ENCODE measurements around the gene FASN. TPM values are rescaled to one million over a fixed set of nuclear protein-coding genes. Genes with fewer than 3 reads are reported as not detected.

The FASN gene
- polyA plus RNA-seq, 1 of the 3 experiments (the other 2 are of a cell fraction) = 55.1 TPM

DNA sequence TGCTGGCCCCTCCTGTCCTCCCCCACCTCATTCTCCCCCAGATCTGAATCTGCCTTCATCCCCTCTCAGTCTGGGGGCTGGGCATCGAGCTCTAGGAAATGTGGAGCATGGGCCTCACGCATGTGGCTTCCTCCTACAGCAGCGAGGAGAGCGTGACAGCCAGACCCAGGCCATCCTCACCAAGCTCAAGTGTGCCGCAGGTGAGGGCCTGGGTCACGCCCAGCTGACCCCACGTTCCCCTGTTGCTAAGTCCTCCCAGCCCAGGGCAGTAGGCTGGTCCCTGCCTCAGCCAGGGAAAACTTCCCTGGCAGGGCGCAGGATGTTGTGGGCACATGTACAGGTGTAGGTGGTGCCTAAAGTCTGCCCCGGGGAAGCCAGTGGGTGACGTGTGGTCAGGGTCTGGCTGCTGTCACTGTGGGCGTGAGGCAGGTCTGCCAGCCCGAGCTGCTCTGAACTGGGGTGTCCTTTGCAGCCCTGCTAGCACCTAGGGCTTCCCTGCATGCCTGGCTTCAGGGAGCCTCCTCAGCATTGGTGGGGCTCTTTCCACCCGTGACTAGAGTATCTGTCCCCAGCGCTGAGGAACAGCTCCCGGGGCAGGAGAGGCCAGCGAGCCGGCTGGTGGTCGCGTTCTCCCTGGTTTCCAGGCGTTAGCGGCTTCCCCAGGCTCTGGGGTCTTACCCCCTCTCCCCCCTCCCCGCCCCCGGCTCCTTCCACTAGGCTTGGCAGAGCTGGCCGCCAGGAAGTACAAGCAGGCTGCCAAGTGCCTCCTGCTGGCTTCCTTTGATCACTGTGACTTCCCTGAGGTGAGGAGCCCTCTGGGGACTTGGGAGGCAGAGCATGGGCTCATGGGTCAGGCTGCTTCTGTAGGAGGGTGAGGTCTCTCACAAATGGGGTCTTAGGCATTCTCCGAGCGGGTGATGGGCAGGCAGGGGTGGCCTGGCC, 42.7 kb downstream of the FASN start:
- H4K20me1 ChIP-seq (ENCODE audit: insufficient read depth) = peaks cover 14% of the 10 kb centered on the region; the same call in 1 of the 2 replicates
- H3K79me2 ChIP-seq (ENCODE audit: insufficient read depth) = peaks cover 48% of the 10 kb centered on the region
- ChIA-PET POLR2A (interaction anchor here (1.0 to 1.6 kb wide), 3 partner anchors 8 to 43 kb away, joined by 3 to 4 read pairs (median 4); partner anchors contain the start of gene FASN), CTCF (interaction anchor here (0.8 to 5.1 kb wide), 9 partner anchors 10 to 98 kb away, joined by 3 to 24 read pairs (median 3); partner anchors contain the start of genes CENPX, DCXR and DUS1L)
- peaks cover 0 to 25% of the 10 kb centered on the region in 2 experiments; a peak in 2 of 4 replicates for H3K4me1 ChIP-seq (ENCODE audit: control insufficient read depth in 1 of 2, insufficient read depth in 2 of 2, low read depth in 1 of 2, low read length in 1 of 2)
- H3K27ac ChIP-seq (ENCODE audit: low read depth in 2 of 2, low read length in 1 of 2) = no peak overlapping the region; a peak in 1 of 4 replicates
- no peaks in the 10 kb centered on the region for H3K9me2 ChIP-seq
- H3K9me3 ChIP-seq = no peaks in the 10 kb centered on the region
- TF ChIP-seq YY1 (IDR thresholded peaks at IDR 0.05; ENCODE audit: low read depth) = no peak
- no peak for TF ChIP-seq MEF2A (IDR thresholded peaks at IDR 0.05; ENCODE audit: borderline replicate concordance, low read depth)
- no peak for TF ChIP-seq FOXM1 (IDR thresholded peaks at IDR 0.05; ENCODE audit: low read depth)
- TF ChIP-seq JUND (IDR thresholded peaks at IDR 0.05) = no peak
- no peak for TF ChIP-seq RXRA (IDR thresholded peaks at IDR 0.05; ENCODE audit: borderline replicate concordance, low read depth)
- TF ChIP-seq SMC3 (IDR thresholded peaks at IDR 0.05; ENCODE audit: low read depth, low read length) = no peak
- TF ChIP-seq FOXJ3 (CRISPR knock-in tag; IDR thresholded peaks at IDR 0.05) = no peak
- TF ChIP-seq, protein P1, sequence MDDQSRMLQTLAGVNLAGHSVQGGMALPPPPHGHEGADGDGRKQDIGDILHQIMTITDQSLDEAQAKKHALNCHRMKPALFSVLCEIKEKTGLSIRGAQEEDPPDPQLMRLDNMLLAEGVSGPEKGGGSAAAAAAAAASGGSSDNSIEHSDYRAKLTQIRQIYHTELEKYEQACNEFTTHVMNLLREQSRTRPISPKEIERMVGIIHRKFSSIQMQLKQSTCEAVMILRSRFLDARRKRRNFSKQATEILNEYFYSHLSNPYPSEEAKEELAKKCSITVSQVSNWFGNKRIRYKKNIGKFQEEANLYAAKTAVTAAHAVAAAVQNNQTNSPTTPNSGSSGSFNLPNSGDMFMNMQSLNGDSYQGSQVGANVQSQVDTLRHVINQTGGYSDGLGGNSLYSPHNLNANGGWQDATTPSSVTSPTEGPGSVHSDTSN (IDR thresholded peaks at IDR 0.05) = no peak
- TF ChIP-seq CHD2 (IDR thresholded peaks at IDR 0.05; ENCODE audit: low read length, partially characterized antibody) = no peak
- TF ChIP-seq, protein P2, sequence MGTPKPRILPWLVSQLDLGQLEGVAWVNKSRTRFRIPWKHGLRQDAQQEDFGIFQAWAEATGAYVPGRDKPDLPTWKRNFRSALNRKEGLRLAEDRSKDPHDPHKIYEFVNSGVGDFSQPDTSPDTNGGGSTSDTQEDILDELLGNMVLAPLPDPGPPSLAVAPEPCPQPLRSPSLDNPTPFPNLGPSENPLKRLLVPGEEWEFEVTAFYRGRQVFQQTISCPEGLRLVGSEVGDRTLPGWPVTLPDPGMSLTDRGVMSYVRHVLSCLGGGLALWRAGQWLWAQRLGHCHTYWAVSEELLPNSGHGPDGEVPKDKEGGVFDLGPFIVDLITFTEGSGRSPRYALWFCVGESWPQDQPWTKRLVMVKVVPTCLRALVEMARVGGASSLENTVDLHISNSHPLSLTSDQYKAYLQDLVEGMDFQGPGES (IDR thresholded peaks at IDR 0.05; ENCODE audit: low read depth, low read length) = no peak
- TF ChIP-seq, protein P3, sequence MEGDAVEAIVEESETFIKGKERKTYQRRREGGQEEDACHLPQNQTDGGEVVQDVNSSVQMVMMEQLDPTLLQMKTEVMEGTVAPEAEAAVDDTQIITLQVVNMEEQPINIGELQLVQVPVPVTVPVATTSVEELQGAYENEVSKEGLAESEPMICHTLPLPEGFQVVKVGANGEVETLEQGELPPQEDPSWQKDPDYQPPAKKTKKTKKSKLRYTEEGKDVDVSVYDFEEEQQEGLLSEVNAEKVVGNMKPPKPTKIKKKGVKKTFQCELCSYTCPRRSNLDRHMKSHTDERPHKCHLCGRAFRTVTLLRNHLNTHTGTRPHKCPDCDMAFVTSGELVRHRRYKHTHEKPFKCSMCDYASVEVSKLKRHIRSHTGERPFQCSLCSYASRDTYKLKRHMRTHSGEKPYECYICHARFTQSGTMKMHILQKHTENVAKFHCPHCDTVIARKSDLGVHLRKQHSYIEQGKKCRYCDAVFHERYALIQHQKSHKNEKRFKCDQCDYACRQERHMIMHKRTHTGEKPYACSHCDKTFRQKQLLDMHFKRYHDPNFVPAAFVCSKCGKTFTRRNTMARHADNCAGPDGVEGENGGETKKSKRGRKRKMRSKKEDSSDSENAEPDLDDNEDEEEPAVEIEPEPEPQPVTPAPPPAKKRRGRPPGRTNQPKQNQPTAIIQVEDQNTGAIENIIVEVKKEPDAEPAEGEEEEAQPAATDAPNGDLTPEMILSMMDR (IDR thresholded peaks at IDR 0.05) = no peak
- TF ChIP-seq ELF1 (IDR thresholded peaks at IDR 0.05) = no peak
- no peak for TF ChIP-seq MXI1 (IDR thresholded peaks at IDR 0.05; ENCODE audit: low read depth, low read length)
- TF ChIP-seq, protein P4, sequence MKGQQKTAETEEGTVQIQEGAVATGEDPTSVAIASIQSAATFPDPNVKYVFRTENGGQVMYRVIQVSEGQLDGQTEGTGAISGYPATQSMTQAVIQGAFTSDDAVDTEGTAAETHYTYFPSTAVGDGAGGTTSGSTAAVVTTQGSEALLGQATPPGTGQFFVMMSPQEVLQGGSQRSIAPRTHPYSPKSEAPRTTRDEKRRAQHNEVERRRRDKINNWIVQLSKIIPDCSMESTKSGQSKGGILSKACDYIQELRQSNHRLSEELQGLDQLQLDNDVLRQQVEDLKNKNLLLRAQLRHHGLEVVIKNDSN (IDR thresholded peaks at IDR 0.05; ENCODE audit: borderline replicate concordance, low read depth) = no peak
- no peak for TF ChIP-seq RFX5 (IDR thresholded peaks at IDR 0.05; ENCODE audit: low read length)
- TF ChIP-seq, protein P5, sequence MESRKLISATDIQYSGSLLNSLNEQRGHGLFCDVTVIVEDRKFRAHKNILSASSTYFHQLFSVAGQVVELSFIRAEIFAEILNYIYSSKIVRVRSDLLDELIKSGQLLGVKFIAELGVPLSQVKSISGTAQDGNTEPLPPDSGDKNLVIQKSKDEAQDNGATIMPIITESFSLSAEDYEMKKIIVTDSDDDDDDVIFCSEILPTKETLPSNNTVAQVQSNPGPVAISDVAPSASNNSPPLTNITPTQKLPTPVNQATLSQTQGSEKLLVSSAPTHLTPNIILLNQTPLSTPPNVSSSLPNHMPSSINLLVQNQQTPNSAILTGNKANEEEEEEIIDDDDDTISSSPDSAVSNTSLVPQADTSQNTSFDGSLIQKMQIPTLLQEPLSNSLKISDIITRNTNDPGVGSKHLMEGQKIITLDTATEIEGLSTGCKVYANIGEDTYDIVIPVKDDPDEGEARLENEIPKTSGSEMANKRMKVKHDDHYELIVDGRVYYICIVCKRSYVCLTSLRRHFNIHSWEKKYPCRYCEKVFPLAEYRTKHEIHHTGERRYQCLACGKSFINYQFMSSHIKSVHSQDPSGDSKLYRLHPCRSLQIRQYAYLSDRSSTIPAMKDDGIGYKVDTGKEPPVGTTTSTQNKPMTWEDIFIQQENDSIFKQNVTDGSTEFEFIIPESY (IDR thresholded peaks at IDR 0.05; ENCODE audit: borderline replicate concordance, low read depth) = no peak
- no peak for DNase-seq
- peaks cover 27% of the 10 kb centered on the region for H3F3A ChIP-seq (replicated peaks; ENCODE audit: insufficient read depth)
- H3K4me3 ChIP-seq (ENCODE audit: low read depth in 2 of 2, low read length in 1 of 2) = no peak overlapping the region
- peaks cover 30 to 72% of the 10 kb centered on the region in 2 experiments for H3K36me3 ChIP-seq (replicated peaks in 1 of 2; ENCODE audit: control insufficient read depth in 1 of 2, insufficient read depth in 2 of 2, low read length in 1 of 2)
- no peak overlapping the region for H2AFZ ChIP-seq (ENCODE audit: low read depth)
- no peak overlapping the region for H3K4me2 ChIP-seq
- H3K27me3 ChIP-seq (ENCODE audit: insufficient read depth) = no peaks in the 10 kb centered on the region
- no peak overlapping the region for H3K9ac ChIP-seq
- WGBS (ENCODE audit: low lambda C conversion rate) = 95% methylated on average over 19 of the region's 26 CpGs
